Epithelial cell of proximal tubule (primary cell): ENCODE data around the gene ALDH2. TPM values are rescaled to one million over a fixed set of nuclear protein-coding genes. Genes with fewer than 3 reads are reported as not detected.

Experiments
- DNase-seq: peaks from one replicate; pipeline ENCODE4 v3.0.0-alpha.2; 2011; ENCODE audit warnings: low read depth
- H3K4me3 ChIP-seq: 2 replicates; pipeline ENCODE4 v1.5.1; 2011; ENCODE audit warnings: low read depth, mild to moderate bottlenecking, low read length
- total RNA-seq: library from RNA; depleted of rRNA; stranded (reverse); fragments of >200 nt; gene quantifications from 2 replicates; pipeline ENCODE4 v1.2.3, GENCODE V29; 2015
- TF ChIP-seq, protein P1 (sequence below): conservative IDR thresholded peaks from 2 replicates; pipeline ENCODE4 v1.5.1; 2012; ENCODE audit warnings: low read depth, mild to moderate bottlenecking, low read length

ALDH2 gene
- total RNA-seq, 1 donor from 2014 or later: 19.3 TPM

DNA sequence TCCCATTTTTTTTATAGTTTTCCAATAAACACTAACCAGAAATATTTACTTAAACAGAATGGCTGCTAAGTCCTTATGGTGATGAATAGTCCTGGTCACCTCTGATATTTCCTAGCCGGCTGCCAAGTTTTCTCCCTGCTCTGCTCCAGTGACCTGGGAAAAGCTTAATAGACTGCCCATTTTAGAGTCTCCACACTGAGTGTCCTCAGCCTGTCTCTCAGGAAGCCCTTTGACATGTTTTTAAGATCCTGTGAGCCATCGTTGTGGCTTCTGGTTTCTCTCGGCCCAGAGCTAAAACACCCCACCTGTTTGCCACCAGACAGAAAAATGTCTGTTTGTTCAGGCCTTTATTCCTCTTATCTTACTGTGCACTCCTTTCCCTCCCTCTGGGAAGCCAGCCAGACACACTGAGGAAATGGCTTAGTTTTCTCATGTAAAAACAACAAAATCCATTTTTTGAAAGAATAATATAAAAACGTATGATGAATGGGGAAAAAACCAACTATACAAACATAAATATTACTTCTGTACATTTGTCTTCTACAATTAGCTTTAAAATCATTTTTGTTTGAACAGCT is 25.4 kb upstream of the ALDH2 start:
- H3K4me3 ChIP-seq: no peak overlapping the region
- peak; percentile 39 for DNase-seq
- TF ChIP-seq, protein P1, sequence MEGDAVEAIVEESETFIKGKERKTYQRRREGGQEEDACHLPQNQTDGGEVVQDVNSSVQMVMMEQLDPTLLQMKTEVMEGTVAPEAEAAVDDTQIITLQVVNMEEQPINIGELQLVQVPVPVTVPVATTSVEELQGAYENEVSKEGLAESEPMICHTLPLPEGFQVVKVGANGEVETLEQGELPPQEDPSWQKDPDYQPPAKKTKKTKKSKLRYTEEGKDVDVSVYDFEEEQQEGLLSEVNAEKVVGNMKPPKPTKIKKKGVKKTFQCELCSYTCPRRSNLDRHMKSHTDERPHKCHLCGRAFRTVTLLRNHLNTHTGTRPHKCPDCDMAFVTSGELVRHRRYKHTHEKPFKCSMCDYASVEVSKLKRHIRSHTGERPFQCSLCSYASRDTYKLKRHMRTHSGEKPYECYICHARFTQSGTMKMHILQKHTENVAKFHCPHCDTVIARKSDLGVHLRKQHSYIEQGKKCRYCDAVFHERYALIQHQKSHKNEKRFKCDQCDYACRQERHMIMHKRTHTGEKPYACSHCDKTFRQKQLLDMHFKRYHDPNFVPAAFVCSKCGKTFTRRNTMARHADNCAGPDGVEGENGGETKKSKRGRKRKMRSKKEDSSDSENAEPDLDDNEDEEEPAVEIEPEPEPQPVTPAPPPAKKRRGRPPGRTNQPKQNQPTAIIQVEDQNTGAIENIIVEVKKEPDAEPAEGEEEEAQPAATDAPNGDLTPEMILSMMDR: no peak

DNA sequence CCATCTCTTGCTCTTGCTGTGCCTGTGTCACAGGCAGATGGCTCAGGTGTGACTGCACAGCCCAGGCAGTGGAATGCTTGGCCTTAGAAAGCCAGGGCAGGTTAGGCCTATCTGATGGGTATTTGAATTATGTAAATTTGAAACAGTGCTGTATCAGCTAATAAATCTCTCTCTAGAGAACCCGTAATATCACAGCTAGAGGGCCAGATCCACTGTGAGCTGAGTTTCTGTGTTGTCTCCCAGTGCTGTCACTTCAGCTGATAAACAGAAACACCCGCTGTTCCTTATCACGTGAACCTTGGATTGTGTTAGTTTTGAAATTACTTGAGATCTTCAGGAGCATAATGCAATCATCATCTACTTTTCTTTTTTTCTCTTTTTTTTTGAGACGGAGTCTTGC is 21.5 kb upstream of the ALDH2 start:
- DNase-seq: no peak
- TF ChIP-seq, protein P1: no peak
- no peak overlapping the region for H3K4me3 ChIP-seq

DNA sequence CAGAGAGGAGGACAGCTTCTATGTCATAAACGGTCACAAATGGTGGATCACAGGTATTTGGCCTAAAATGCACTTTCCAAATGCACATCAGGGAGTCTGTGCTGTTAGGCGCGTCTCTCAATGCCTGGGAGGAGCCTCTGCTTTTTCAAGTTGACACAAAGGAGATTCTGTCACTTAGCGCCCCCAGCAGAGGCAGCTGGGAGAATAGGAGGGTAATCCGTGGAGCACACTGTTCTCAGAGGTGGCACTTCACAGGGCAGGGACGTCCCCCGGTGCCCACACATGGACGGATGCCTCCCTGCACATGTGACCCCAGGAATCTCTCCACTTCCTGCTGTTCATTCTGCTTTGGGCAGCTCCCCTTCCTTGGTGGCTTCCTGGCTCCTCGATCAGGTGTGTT is 19.4 kb upstream of the ALDH2 start:
- TF ChIP-seq, protein P1: no peak
- no peak overlapping the region for H3K4me3 ChIP-seq
- no peak for DNase-seq

DNA sequence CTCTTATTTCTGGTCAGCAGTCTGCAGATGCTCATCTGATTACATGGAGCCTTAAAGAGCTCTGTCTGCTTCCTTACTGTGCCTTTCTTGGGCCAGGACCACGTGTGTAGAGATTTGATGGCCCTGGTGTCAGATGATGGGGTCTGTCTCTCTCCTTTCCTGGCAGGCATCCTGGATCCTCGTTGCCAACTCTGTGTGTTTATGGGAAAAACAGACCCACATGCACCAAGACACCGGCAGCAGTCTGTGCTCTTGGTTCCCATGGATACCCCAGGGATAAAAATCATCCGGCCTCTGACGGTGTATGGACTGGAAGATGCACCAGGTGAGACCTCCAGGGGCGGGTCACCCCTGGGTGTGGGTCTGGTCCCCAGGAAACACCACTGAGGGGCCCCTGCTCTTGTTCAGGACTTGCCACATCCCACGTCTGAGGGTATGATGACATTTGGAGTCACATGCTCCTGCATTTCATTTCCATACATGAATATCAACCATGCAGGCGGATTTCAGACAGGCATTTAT is 18.5 kb upstream of the ALDH2 start:
- H3K4me3 ChIP-seq: no peak overlapping the region
- DNase-seq: no peak
- TF ChIP-seq, protein P1: no peak

DNA sequence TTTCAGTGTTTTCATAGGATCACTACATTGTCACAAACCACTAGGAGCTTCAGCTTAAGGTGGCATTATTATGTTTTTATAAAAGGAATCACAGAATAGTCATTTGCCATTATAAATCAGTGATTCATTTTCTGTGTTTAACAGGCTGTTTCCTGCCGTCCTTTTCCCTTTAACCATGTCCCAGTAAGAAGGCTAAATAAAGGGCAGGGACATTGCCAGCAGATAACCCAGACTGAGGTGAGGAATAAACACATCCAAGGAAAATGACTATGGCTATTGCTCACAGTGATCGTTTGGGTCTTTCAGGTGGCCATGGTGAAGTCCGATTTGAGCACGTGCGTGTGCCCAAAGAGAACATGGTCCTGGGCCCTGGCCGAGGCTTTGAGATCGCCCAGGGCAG is 17.9 kb upstream of the ALDH2 start:
- no peak for DNase-seq
- TF ChIP-seq, protein P1: no peak
- no peak overlapping the region for H3K4me3 ChIP-seq

DNA sequence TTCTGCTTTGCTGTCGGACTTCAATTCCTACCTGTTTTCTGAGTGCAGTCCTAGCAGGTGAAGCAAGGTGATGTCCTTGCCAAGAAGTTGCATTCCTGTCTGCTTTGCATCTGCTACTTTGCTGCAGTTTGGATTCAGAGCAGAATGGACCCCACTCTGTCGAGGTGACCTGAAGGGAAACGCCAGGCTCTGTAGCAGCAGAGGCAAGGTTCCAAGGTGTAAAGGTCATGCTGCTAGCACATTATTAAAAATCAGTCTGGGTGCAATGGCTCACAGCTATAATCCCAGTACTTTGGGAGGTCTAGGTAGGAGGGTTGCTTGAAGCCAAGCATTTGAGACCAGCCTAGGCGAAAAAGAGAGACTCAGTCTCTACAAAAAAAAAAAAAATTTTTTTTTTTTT is 17.3 kb upstream of the ALDH2 start:
- TF ChIP-seq, protein P1: no peak

More for the DNA sequence above, 17.3 kb upstream of the ALDH2 start:
- no peak overlapping the region for H3K4me3 ChIP-seq
- no peak for DNase-seq
